Embryonic facial prominence (tissue), 1 donor: ENCODE measurements around the gene CEP120.
"Not testable (repeated sequence)": the region's sequence is repeated elsewhere in the genome, so short reads cannot be mapped to it uniquely, and the experiment has no call there.

Experiments used
- DNase-seq: peaks from one replicate; pipeline ENCODE4 v3.0.0-alpha.2; 2016; ENCODE audit errors: extremely low spot score

The CEP120 gene

DNA sequence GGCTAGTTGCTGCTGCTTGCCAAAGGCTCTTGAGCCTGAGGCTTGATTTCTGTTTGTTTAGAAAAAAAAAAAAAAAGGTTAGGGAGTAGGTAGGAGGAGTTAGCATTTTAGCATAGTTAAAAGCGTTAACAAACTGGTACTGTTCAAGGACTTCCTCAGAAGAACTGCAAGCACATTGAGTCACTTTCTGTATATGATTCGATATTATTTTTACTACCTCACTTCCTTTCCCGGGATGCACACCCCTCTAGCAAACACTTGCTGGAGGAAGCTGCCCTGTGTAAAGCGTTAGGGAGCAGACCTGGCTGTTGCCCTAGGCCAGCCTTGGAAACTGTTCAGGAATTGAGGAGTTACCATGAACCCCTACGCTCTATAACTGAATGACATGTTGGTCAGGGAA is 15.7 kb upstream of the CEP120 start:
- no peak for DNase-seq

DNA sequence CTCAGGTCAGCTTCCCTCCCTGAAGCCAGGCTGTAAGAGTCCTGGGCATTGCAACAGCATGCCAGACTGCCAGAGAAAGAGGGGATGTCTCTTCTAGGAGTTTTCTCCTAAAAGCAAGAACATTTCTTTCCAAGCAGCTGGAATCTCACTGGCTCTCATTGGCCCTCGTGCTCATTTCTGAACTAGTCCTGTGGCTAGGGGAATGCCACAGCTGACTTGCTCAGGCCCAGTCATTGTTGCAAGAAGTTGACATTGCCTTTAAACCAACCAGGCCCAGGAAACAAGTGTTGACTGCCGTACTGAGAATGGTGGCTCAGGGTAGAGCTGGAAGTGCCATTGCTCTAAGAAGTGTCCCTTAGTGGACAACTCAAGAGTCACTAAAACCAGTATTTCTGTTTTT is 15.0 kb upstream of the CEP120 start:
- DNase-seq = no peak

DNA sequence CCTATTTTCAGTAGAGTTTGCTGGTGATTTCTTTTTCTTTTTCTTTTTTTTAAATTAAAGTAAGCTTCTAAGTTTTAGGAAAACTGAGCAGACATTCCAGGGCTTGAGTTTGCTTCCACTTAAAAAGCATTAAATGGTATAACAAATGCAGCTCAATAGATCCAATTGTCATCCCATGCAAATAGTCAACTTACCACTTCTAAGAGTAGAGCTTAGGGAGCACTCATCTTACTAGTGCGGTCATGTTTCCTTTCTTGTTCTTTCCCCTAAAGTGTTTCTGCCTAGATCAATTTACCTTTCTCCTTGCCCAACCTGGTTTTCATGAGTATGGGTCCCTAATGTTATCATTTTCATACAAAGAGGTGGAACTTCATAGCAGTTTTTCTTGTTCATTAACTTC is 13.0 kb upstream of the CEP120 start:
- DNase-seq = no peak

DNA sequence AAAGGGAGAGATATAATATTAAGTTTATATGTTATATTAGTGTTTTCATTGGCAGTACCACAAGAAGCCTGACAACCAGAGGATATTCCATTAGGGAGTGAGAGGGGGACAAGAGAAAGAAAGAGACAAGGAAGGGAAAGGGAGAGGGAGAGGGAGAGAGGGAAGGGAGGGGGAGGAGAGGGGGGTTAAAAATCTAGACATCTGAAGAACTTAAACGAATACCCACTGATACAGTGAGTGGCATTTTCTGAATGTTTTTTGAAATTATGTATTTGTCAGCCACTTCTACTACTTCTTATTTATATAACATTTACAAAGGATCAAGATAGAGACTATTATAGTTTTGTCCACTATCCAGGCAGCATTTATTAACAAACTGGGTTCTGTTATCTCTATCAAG is 11.6 kb upstream of the CEP120 start:
- no peak for DNase-seq

DNA sequence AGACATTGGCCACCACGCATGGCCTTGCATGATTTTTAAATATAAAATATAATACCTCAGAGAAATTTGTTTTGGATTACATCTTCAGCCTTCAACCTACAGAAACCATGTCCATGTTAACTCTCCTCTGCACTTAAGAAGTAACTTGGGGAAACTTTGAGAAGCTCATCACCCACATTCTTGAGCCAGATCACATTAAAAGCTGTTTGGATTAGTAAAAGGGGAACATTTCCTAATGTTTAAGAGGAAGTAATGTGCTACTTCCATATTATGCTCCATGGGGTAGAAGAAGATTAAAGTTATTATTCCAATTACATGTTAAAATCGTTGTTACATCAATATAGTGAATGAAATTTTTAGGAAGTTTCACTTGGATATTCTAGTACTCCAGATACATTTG is 10.4 kb upstream of the CEP120 start:
- DNase-seq = no peak

DNA sequence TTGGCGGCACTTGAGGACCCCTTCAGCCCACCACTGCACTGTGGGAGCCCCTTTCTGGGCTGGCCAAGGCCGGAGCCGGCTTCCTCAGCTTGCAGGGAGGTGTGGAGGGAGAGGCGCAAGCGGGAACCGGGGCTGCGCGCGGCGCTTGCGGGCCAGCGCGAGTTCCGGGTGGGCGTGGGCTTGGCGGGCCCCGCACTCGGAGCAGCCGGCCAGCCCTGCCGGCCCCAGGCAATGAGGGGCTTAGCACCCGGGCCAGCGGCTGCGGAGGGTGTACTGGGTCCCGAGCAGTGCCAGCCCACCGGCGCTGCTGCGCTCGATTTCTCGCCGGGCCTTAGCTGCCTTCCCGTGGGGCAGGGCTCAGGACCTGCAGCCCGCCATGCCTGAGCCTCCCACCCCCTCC is 7.2 kb upstream of the CEP120 start:
- DNase-seq = not testable (repeated sequence)

DNA sequence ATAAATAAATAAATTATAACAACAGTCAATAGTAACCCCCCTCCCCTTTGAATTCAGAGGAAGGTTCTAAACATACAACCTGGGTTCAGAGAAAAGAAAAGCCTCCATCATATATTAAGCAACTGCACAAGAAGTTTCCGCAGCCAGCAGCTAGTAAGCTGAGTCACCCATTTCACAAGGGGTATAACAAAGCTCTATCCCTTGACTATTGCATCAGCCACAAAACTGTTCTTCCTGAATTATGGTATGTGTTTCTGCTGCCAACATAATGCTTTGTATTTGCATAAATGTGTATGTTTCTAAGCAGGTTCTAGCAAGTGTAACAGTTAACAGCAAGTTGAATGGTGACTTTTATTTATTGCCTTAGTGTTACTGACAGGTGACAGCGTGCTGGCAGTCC is 6.8 kb upstream of the CEP120 start:
- DNase-seq = no peak

DNA sequence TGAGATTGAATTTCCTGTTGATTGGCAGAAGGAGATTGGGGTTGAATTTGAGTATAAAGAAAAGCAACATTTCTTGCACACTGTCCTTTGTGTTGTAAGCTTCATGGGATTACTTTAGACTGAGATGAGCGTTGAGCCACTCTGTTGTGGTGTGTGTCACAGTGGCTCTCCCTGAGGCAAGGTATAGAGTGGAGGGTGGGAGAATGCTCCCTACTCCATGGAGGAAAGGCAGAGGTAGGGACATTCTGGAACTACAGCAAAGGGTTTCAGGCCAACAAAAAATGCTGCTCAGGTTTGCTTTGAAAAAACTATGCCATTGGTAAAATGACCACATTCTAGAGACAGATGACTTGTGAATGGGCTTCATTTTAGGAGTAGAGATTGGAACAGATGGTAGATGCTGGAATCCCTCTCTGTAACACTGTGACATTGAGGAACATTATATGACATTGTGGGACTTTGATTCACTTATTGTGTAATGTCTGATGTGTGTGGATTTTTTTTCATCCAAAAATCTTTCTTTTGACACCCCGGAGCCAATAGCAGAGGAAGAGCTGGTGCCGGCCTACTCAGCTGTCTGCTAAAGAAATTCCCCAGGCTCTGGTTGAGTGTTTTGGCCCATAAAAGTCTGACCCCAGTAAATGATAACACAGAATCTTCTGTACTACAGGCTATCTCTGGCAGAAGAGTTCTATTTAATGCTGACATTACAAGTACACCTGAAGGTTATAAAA is 6.2 kb upstream of the CEP120 start:
- no peak for DNase-seq

DNA sequence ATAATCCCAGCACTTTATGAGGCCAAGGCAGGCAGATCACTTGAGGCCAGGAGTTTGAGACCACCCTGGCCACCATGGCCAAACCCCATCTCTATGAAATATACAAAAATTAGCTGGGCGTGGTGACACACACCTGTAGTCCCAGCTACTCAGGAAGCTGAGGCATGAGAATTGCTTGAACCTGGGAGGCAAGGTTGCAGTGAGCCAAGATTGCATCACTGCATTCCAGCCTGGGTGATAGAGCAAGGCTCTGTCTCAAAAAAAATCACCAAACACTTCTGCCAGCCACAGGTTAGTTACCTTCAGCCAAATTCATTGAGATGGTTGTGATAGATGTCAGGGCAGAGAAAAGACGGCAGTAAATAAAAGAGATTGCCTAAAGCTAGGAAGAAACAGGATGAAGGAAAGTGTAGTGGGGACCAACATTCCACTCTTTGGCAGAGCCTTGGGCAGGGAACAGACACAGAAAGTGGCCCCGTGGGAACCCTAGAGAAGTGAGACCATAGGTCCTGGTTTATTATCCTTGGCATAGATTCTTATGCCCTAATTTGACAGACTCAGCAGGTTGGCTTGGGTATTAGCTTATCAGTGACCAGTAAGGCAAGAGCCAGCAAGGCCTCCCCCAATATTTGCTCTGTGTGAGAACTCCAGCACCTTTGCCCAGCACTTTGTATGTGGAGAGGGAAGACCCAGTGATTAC is 5.5 kb upstream of the CEP120 start:
- no peak for DNase-seq

DNA sequence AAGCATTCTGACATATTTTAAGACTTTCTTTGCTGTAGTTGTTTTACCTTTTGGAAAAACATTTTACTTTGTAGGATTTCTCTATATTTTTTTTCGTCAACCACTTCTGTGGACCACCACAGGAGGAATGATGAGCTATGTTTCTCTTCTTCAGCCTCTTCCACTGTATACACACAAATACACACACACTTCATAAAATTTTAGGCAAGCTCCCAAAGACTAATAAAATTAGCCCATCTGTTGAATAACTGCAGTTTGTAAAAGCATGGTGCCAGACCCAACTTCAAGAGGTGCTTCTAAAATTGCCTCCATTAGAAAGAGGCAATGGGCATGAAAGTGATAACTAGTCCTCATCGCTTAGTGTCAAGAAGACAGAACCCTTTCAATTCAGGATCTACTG is 4.1 kb upstream of the CEP120 start:
- no peak for DNase-seq

DNA sequence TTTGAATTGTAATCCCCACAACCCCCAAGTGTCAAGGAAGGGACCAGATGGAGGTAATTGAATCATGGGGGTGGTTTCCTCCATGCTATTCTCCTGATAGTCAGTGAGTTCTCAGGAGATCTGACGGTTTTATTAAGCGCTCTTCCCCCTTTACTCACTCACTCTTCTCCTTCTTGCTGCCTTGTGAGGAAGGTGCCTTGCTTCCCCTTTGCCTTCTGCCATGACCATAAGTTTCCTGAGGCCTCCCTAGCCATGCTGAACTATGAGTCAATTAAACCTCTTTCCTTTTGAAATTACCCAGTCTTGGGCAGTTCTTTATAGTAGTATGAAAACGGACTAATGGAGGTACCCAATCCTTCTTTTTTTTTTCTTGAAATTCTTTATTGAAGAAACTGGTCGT is 2.2 kb upstream of the CEP120 start:
- no peak for DNase-seq

DNA sequence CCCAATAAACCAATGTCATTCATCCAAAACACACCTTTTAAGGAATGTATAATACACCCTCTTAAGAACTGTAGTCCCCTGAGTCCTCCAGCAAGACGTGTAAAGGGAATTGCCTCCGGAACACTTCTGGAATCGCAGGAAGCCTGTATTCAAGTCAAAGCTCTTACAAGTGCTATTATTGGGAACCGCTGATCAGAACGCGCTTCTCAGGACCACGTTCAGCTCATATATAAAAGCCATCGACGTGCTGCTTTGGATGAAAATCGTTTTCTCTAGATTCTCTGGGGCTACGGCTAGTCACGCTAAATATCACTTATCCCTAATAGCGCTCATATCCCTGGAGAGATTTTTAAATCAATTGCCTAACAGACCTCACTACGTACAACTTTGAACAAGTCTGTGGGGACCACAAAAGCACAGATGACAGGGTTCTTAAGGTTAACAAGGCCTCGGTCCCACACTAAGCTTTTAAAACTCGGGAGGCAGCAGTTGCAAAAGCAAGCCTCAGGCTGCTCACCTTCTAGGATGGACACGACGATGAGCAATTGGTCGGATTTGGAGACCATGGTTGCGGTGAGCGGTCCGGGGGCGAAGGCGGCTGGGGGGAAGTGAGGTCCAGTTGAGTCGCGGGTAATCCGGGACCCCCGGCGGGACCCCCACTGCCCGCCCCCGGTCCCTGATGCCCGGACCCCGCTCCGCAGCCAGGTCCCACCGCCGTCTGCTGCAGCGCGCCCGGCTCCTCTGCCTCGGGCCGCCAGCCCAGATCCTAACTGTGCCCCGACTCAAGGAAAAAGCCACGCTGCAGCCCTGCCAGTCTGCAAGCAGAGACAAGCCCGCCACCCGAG is 548 bp downstream of the CEP120 start:
- DNase-seq = peak; percentile 22

DNA sequence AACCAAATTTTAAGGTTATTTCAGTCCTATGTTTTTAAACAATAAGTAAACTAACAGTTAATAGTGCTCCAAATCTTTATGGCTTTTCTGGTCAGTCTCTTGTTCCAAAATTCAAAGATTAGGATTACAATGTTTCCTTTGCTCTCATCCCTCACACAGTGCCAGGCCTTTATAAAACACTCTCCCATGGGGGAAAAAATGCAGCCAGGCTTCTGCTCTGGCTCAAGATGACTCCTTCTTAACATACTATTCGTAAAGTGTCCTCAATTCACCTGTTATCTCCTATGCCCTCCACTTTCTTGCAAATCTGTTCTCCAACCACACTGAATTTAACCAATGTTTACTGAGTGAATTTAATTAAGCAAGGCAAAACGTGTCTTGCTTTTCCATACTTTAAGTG is 1.4 kb downstream of the CEP120 start:
- no peak for DNase-seq

DNA sequence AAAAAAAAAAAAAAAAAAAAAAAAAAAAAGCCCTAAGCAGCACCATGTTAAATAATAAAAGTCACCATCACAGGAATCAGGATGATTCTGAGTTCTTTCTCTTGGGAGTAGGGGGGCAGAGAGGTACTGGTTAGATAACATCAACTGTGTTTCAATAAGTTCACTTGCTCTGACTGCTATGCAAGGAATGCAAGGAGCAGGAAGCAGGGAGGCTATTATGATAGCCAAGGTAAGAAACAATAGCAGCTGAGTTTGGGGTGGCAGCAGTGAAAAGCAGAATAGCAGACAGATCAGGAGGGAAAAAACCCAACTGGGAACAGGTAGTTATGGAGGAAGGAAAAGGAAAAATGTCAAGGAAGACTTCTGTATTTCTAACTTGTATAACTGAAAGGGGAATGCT is 8.2 kb downstream of the CEP120 start:
- DNase-seq = no peak

DNA sequence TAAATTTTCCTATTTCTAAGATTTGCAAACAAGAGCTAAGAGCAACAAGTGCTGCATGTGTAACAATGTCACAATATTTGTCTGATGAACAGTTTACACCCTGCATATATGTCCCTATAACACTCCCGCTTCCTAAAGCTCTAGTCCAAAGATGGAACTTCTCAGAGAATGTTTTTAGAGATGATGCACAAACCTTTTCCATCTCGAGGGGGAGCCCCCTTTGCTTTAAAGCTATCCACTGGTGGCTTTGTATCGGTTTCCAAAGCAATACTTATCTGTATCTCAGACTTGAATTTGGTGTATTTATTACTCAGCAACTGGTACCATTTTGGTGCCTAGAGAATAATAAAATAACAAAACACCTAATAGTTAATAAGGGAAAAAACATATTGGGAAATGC is 11.0 kb downstream of the CEP120 start:
- DNase-seq = no peak

DNA sequence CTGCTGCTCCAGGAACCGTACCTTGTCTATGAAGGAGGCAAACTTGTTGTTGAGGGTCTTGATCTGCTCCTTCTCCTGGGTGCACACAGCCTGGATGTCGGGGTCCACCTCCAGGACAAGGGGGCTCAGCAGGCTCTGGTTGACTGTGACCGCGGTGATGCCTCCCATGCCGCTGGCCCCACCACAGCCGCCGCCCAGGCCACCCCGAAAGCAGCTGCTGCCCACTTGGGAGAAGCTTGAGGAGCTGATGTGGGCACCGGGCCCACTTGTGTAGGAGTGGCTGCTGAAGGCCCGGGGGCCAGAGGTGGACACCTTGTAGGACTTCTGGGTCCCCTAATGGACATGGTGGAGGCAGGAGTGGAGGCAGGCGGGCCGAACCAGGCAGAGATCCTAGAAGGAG is 21.2 kb downstream of the CEP120 start:
- not testable (repeated sequence) for DNase-seq

DNA sequence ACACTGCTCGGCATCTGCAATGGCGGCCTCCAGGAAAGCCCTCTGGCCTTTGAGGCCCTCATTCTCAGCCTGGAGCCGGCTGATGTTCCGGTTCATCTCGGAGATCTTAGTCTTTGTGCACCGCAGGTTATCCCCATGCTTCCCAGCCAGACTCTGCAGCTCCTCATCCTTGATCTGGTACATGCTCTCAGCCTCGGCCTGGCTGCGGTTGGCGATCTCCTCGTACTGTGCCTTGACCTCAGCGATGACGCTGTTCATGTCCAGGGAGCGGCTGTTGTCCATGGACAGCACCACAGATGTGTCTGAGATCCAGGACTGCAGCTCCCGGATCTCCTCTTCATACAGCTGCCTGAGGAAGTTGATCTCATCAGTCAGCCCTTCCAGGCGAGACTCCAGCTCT is 21.9 kb downstream of the CEP120 start:
- DNase-seq = no peak

DNA sequence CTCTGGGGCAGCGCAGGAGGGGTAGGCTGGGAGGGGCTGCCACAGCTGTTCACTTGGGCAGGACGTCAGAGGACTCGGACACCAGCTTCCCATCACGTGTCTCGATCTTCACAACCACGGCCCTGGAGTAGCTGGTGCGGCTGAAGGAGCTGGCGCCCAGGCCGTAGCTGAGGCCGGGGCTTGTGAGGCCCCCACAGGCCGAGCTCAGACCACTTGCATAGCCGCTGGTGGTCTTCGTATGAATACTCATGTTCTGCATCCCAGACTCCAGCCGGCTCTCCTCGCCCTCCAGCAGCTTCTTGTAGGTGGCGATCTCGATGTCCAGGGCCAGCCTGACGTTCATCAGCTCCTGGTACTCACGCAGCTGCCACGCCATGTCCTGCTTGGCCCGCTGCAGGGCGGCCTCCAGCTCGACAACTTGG is 22.3 kb downstream of the CEP120 start:
- DNase-seq = not testable (repeated sequence)

DNA sequence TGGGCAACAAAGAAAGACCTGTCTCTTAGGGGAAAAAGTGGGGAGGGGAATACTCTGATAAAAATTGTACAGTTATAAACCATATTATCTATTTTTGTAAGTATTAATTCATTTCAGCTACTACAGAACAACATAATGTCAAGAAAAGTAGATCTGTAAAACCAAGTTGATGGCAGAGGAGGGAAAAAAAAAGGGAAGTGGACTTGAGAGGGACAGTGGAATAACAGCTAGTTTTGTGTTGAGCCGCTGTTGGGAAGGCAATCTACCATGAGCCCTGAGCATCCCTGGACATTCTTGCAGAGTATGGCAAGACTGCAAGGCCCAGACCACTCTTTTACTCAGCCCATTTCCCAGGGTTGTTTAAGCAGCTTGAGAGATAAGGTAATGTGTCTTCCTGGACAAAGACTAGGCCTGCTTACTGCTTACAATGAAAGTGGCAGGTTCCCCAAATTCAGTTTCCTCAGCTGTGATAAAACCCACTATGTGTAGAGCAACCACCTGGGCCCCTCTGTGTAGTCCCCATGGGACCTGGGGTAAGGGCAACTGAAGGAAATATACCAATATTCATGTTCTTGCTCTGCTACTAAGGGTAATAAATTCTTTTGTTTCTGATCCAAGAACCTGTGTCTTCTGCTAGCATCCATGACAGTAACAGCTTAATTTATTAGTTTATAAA is 25.0 kb downstream of the CEP120 start:
- no peak for DNase-seq

DNA sequence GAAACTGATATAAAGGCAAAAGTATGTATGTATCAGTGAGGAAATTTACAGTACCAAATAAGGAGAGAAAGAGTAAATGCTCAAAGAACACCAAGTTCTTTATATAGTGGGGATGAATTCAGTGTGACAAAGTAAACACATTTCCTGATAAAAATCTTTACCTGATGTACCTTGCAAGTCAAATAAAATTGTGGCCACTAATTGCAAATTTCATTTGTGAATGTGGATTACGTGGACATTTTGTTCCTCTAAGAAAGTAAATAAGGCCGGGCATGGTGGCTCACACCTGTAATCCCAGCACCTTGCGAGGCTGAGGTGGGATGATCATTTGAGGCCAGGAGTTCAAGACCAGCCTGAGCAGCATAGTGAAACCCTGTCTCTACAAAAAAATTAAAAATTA is 25.7 kb downstream of the CEP120 start:
- no peak for DNase-seq

DNA sequence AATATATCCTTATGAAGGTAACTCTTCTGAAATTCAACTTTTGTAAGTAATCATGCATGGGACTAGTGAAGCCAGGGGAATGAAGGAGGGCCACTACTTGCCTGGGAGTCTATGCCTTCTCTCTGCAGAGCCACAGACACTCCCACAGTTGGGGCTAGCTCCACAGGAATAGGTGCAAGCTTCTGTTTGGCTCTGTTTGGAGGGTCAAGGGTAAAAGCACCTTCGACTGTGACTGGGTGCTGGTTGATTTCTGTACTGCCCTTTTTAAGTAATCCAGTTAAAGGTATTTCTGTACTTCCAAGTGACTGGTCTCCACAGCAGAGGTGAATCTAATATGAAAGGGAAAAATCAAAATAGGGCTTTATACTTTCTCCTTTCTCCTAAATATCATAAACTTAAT is 32.2 kb downstream of the CEP120 start:
- DNase-seq = no peak

DNA sequence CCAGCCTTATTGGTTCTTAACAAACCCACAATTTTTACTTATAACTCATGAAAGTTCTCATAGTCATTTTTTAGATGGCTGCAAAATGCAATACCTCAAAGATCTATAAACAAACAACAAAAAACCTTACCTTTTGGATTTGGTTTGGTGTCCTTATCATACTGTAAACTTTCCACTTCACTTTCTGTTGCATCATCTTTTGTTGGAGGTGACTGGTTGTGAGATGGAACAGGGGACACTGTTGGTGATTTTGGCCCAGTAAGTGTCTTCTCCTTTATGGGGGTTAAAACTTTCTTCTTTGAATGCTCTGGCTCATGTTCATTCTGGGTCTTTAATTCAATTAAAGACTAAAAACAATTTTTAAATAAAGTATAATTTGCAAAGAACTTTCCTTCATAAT is 33.4 kb downstream of the CEP120 start:
- DNase-seq = no peak
